Nephron progenitor cell (in vitro differentiated cells): Measurements from ENCODE around the gene GALNT7.

ENCODE experiments used
- DNase-seq: peaks from one replicate; pipeline ENCODE4 v3.0.0; 2021
- H3K27ac Mint-ChIP-seq: 2 replicates; pipeline ENCODE4 v1.8.0; 2021; ENCODE audit warnings: mild to moderate bottlenecking, moderate library complexity, mixed read lengths
- H3K27me3 Mint-ChIP-seq: 2 replicates; pipeline ENCODE4 v1.8.0; 2021; ENCODE audit warnings: mild to moderate bottlenecking, low read depth, mixed read lengths; ENCODE audit not compliant: poor library complexity
- H3K36me3 Mint-ChIP-seq: 2 replicates; pipeline ENCODE4 v1.8.0; 2021; ENCODE audit warnings: low read depth, mixed read lengths
- H3K4me1 Mint-ChIP-seq: 2 replicates; pipeline ENCODE4 v1.8.0; 2021; ENCODE audit warnings: mixed read lengths
- H3K4me3 Mint-ChIP-seq: 2 replicates; pipeline ENCODE4 v1.8.0; 2021; ENCODE audit warnings: mild to moderate bottlenecking, moderate library complexity, mixed read lengths
- H3K9me3 Mint-ChIP-seq: 2 replicates; pipeline ENCODE4 v1.8.0; 2021; ENCODE audit warnings: mild to moderate bottlenecking, moderate library complexity, mixed read lengths
- CTCF ChIP-seq: fragments of 200-600 bp; sonication (generic); IDR thresholded peaks from 2 replicates; pipeline ENCODE4 v1.5.0; 2021; ENCODE audit warnings: antibody characterized with exemption

The GALNT7 gene

GRCh38 chr4:173273941-173274340 lies 105.3 kb downstream of the GALNT7 start:
- Mint-ChIP-seq H3K4me1 (peaks cover 6% of the 10 kb centered on the region), H3K36me3 (peaks cover 28% of the 10 kb centered on the region), H3K4me3 (no peak overlapping the region), H3K27ac (no peak overlapping the region), H3K9me3 (no peaks in the 10 kb centered on the region), H3K27me3 (no peaks in the 10 kb centered on the region)
- DNase-seq: no peak
- TF ChIP-seq CTCF: no peak

- peaks cover 32% of the 10 kb centered on the region for H3K36me3 Mint-ChIP-seq
- peaks cover 6% of the 10 kb centered on the region for H3K4me1 Mint-ChIP-seq
- TF ChIP-seq CTCF: no peak
- H3K9me3 Mint-ChIP-seq: no peaks in the 10 kb centered on the region
- H3K27me3 Mint-ChIP-seq: no peaks in the 10 kb centered on the region
- H3K27ac Mint-ChIP-seq: no peak overlapping the region
- H3K4me3 Mint-ChIP-seq: no peak overlapping the region
- no peak for DNase-seq
Measured at GRCh38 chr4:173274744-173275143, 106.1 kb downstream of the GALNT7 start.

GRCh38 chr4:173275150-173275549 lies 106.5 kb downstream of the GALNT7 start:
- Mint-ChIP-seq H3K4me3 (no peak overlapping the region), H3K9me3 (no peaks in the 10 kb centered on the region)
- DNase-seq: no peak

GRCh38 chr4:173277340-173277739 lies 108.7 kb downstream of the GALNT7 start:
- peaks cover 34% of the 10 kb centered on the region for H3K36me3 Mint-ChIP-seq
- TF ChIP-seq CTCF: no peak
- no peaks in the 10 kb centered on the region for H3K9me3 Mint-ChIP-seq
- H3K27ac Mint-ChIP-seq: no peak overlapping the region
- H3K4me1 Mint-ChIP-seq: no peaks in the 10 kb centered on the region
- H3K4me3 Mint-ChIP-seq: no peak overlapping the region
- no peaks in the 10 kb centered on the region for H3K27me3 Mint-ChIP-seq
- DNase-seq: no peak

More at GRCh38 chr4:173275150-173275549, 106.5 kb downstream of the GALNT7 start:
- no peak overlapping the region for H3K27ac Mint-ChIP-seq
- TF ChIP-seq CTCF: no peak
- peaks cover 32% of the 10 kb centered on the region for H3K36me3 Mint-ChIP-seq
- peaks cover 6% of the 10 kb centered on the region for H3K4me1 Mint-ChIP-seq
- no peaks in the 10 kb centered on the region for H3K27me3 Mint-ChIP-seq

- Mint-ChIP-seq H3K4me1 (no peaks in the 10 kb centered on the region), H3K4me3 (no peak overlapping the region), H3K36me3 (peaks cover 48% of the 10 kb centered on the region), H3K27ac (no peak overlapping the region), H3K27me3 (no peaks in the 10 kb centered on the region), H3K9me3 (peaks cover 30% of the 10 kb centered on the region)
- no peak for TF ChIP-seq CTCF
- DNase-seq: no peak
Measured at GRCh38 chr4:173280998-173281397, 112.4 kb downstream of the GALNT7 start.

GRCh38 chr4:173281406-173282255 lies 113.0 kb downstream of the GALNT7 start:
- peaks cover 54% of the 10 kb centered on the region for H3K36me3 Mint-ChIP-seq

More at GRCh38 chr4:173281406-173282255, 113.0 kb downstream of the GALNT7 start:
- Mint-ChIP-seq H3K4me1 (no peaks in the 10 kb centered on the region), H3K27ac (peak overlapping the region; percentile 27), H3K27me3 (peaks cover 3% of the 10 kb centered on the region), H3K9me3 (peaks cover 36% of the 10 kb centered on the region), H3K4me3 (no peak overlapping the region)
- TF ChIP-seq CTCF: no peak
- DNase-seq: no peak
